Neural cell (in vitro differentiated cells): ENCODE data around the gene NCOA5.

ENCODE experiments used
- SMC3 ChIP-seq: fragments of 450-650 bp; conservative IDR thresholded peaks from 2 replicates; pipeline ENCODE4 v1.6.1; 2014; ENCODE audit warnings: antibody characterized with exemption, mild to moderate bottlenecking, moderate library complexity; ENCODE audit not compliant: poor library complexity
- TF ChIP-seq, protein P1 (sequence below): fragments of 450-650 bp; IDR thresholded peaks from 2 replicates; pipeline ENCODE4 v1.5.1; 2014; ENCODE audit warnings: antibody characterized with exemption, mild to moderate bottlenecking, moderate library complexity; ENCODE audit not compliant: poor library complexity, severe bottlenecking

DNA sequence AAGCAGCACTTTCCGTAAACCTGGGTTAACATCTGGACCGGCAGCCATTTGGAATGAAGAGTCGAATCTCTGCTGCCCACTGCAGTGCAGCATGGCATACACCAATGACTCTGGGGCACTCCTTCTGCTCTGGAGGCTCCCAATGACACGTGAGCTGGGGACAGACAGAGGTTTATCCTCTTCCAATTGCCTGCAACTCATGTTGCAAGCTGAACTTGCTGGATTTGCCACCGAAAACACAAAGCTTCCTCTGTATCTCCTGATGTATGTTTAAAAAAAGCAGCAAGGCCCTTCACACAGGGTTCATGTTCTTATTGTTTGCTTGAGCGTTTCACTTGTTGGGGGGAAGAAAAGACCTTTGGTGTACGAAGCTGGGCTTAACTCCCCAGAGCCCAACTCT, 10.8 kb downstream of the NCOA5 start:
- TF ChIP-seq, protein P1, sequence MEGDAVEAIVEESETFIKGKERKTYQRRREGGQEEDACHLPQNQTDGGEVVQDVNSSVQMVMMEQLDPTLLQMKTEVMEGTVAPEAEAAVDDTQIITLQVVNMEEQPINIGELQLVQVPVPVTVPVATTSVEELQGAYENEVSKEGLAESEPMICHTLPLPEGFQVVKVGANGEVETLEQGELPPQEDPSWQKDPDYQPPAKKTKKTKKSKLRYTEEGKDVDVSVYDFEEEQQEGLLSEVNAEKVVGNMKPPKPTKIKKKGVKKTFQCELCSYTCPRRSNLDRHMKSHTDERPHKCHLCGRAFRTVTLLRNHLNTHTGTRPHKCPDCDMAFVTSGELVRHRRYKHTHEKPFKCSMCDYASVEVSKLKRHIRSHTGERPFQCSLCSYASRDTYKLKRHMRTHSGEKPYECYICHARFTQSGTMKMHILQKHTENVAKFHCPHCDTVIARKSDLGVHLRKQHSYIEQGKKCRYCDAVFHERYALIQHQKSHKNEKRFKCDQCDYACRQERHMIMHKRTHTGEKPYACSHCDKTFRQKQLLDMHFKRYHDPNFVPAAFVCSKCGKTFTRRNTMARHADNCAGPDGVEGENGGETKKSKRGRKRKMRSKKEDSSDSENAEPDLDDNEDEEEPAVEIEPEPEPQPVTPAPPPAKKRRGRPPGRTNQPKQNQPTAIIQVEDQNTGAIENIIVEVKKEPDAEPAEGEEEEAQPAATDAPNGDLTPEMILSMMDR, result no peak
- no peak for TF ChIP-seq SMC3
